H1 (cell line): Measurements from ENCODE around the gene CCDC137. TPM values are rescaled to one million over a fixed set of nuclear protein-coding genes. Genes with fewer than 3 reads are reported as not detected.

Experiments used
- ASH2L ChIP-seq: fragments of 200-600, 300-600 bp; sonication (generic); IDR thresholded peaks from one replicate; pipeline ENCODE4 v1.7.1; 2017; ENCODE audit warnings: low read length
- CHD1 ChIP-seq: IDR thresholded peaks from 2 replicates; pipeline ENCODE4 v1.6.1; 2012; ENCODE audit warnings: low read depth, low read length, improper control_type of control experiment
- CTBP2 ChIP-seq: IDR thresholded peaks from 2 replicates; pipeline ENCODE4 v1.7.0; 2011; ENCODE audit warnings: borderline replicate concordance, mild to moderate bottlenecking, moderate library complexity, mixed read lengths, low read length; ENCODE audit not compliant: insufficient read depth, insufficient read length
- TBP ChIP-seq: IDR thresholded peaks from 2 replicates; pipeline ENCODE4 v1.6.1; 2011; ENCODE audit warnings: low read depth, low read length, improper control_type of control experiment
- YY1 ChIP-seq: IDR thresholded peaks from 2 replicates; pipeline ENCODE4 v1.6.1; 2011; ENCODE audit warnings: low read depth, mild to moderate bottlenecking, low read length
- polyA plus RNA-seq, 7 experiments: library from polyadenylated mRNA; depleted of rRNA in 3 of 7; stranded (reverse) in 5 of 7; unstranded in 2 of 7; fragments of >200 nt in 5 of 7; fragments of 200-250 nt in 2 of 7; gene quantifications; 1 replicate in 5 of 7; 2 replicates in 1 of 7; 4 replicates in 1 of 7; pipeline versions ENCODE4 v1.2.1 to v1.2.3, GENCODE V29; 2011 to 2013; ENCODE audit warnings: missing spikeins in 2 of 7, mixed read lengths in 2 of 7
- total RNA-seq: library from RNA; stranded (reverse); fragmentation: NEBNext Ultra II Directional; extraction: Animal tissue kit (Norgen Biotek cat#: 25700); gene quantifications from 2 replicates; pipeline ENCODE4 v1.2.1, GENCODE V29; 2021

The CCDC137 gene
- total and polyA plus RNA-seq, 2 of the 8 experiments (the other 6 are each of a cell fraction or from before 2014, with no cell fraction given): 17.6 to 38.6 TPM

GRCh38 chr17:81701288-81702071 lies 34.9 kb downstream of the CCDC137 start (continued):
- TF ChIP-seq CTBP2 (no peak), ASH2L (no peak), YY1 (no peak), CHD1 (no peak), TBP (no peak)
